Right lung (tissue), 5 donors: ENCODE measurements around the gene VANGL1. TPM values are rescaled to one million over a fixed set of nuclear protein-coding genes. Genes with fewer than 3 reads are reported as not detected.

Experiments
- DNase-seq, 2 donors: peaks; one replicate each; pipeline ENCODE4 v3.0.0-alpha.2; 2013
- polyA plus RNA-seq, 5 donors: library from polyadenylated mRNA; unstranded; fragments of 120-200 nt; gene quantifications; one replicate each; pipeline versions ENCODE4 v1.2.1 to v1.2.3, GENCODE V29; 2013; ENCODE audit warnings: inconsistent platforms in 1 of 5, low replicate concordance in 1 of 5; ENCODE audit not compliant: insufficient read length in 5 of 5, insufficient read depth in 1 of 5

Gene VANGL1
- polyA plus RNA-seq, 5 donors = 12.8 to 18.1 (median 14.1) TPM

DNA sequence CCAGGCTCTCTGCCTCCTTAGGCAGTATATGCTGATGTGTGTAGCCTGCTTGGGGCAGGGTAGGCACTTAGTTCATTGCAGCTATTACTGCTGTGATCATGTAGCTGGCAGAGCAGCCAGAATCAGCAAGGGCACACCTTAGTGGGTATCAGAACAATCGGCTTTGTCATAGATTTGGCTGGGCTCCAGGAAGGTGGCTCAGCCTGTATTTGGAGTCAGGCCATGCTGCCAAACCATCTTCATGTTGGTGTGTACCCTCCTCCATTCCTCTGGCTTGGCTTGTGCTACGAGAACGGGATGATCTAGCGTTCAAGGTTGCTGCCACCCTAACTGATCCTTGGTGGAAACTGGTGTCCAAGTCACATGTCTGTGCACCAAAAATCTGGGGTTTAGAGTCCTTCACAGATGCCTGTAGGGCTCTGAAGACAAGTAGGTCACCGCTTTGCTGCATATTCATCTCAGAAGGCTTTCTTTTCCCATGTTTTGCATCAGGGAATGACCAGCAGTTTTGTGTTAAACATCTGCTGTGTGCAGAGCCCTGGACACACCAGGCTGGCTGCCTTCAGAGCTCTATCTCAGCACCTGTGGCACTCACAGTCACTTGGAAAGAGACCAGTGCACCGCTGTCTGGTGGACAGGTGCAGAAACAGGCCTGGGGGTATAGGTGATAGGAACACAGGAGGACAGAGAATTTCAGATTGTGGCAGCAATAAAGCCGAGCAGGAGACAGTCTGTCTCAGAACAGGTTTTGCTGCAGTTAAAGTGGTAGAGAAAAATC is 23.7 kb downstream of the VANGL1 start:
- DNase-seq = no peak

DNA sequence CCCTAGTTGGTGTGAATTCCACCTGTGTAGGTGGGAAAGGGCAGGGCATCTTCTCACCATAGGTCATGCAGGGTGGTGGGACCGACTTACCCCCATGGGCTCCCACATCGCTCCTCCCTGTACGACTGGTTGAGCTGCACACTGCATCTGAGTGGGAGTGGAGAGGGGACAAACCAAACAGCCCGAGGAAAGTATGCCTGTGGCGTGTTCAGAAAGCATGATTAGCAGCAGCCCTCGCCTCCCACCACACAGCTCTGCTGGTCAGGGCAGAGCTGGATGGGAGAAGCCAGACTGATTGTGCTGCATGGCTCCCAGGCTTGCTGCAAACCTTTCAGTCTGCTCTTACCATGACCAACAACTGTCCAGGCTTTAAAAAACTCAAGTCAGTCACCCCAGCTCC is 24.4 kb downstream of the VANGL1 start:
- DNase-seq = no peak

DNA sequence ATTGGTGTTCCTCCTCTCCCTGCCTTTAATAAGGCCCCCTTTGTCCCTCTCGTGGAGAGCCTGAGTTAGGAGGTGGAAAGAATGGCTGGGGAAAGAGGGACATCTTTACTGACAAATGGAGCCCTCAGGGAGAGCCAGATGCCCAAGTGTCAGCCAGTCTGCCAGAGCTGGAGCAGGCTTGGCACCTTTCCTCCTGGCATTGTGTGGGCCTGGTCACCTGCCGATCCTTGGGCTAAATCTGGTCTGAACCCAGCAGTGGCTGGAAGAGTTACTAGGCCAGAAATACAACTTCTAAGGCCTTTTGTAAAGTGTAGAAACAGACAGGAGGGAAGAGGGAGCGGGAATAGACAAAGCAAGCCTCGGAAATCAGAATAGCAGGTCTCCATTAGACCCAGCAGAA is 24.9 kb downstream of the VANGL1 start:
- DNase-seq = no peak

- DNase-seq = no peak
Measured at GRCh38 chr1:115668579-115668978, 26.8 kb downstream of the VANGL1 start.

- no peak for DNase-seq
Measured at GRCh38 chr1:115669002-115669673, 27.4 kb downstream of the VANGL1 start.

- DNase-seq = no peak
Measured at GRCh38 chr1:115669886-115670285, 28.1 kb downstream of the VANGL1 start.

DNA sequence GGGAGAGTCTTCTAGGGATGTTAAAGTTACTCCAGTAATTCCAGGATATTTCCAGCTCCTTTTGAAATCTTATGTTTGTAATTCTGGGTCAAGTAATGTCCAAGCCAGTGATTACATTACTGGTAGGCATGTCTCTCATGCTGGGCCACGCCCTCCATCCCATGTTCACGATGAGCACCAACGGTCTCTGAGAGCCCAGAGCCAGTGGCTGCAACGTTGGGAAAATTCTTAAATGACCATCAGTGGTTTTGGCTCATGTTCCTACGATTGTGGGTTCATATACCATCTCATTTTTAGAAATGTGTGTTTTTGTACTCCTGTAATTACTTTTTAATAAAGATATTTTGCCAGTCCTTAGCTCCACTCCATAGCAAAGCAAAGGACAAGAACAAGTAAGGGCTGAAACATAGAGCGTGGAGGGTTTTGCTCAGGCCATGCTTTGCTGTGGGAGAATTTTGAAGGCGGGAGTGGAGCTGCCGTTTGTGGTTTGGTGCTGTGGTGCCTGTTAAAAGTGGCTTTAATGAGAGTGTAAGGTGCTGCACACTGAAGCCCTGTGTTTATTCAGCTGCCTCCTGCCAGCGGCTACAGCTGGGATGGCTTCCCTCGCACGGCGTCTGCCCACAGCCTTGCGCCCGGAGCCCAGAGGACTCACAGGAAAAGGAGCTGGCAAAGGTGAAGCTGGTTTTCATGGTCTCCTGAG is 28.9 kb downstream of the VANGL1 start:
- no peak for DNase-seq

DNA sequence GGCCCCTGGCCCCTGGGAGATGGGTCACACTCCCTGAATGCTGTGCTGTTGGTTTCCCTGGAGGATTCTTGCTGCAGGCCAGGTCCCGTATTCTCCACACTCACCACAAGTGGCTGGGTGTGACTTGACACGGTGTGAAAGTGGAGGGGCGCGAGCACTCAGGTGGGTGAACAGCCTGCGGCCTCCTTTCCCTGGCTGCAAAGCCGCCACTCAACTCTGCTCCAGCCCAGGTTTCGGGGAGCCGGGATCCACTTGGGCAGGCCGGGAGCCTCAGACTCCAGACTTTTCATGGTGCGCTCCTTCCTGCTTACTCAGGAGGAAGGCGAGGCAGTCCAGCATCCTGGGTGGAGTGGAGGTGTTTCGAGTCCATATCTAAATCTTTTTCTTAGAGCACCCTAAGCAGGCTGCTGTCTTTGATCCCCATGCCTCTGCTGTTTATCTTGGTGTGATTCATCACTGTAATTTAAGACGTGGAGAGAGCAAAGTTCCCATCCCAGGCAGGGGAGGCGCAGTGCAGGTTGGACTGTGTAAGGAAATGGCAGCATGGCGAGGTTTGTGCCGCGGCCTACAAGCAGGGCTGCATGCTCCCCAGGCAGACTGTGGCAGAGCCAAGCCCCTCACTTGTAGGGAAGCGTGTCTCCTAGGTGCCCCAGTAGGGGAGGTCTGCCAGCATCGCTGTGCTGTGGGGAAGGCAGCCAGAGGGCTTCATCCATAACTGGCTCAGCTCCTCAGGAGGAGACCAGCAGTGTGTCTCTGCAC is 29.6 kb downstream of the VANGL1 start:
- no peak for DNase-seq

GRCh38 chr1:115672224-115673009 is 30.6 kb downstream of the VANGL1 start:
- DNase-seq = no peak

DNA sequence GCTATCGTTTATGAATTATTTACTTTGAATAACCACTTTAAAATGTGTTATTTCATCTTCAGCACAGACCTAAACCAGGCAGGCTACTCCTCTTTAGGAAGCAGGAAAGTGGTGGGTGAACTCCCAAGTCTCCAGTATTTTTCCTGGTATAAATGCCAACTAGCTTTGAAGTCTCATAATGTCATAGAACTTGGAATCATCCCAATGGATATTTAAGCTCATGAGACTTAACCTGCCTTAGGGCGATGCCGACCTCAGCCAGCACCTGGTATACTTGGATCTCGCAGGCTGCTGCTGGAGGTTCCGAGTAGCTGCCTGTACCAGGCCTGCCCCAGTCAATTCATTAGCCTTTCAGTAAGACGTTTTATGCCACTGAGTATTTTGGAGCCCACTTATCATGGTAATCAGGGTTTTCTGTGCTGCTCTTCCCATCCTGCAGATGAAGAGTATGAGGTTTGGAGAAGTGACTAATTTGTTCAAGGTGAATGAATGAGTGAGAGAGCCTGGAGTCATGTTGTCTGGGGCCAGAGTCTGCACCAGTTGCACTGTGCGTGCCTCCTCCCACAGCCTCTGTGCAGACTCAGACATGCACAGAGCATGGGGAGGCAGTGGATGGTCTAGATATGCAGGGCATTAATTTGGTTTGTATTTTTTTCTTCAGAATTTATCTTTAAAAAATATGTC is 34.9 kb downstream of the VANGL1 start:
- no peak for DNase-seq

- DNase-seq = no peak
Measured at GRCh38 chr1:115677182-115677555, 35.4 kb downstream of the VANGL1 start.

DNA sequence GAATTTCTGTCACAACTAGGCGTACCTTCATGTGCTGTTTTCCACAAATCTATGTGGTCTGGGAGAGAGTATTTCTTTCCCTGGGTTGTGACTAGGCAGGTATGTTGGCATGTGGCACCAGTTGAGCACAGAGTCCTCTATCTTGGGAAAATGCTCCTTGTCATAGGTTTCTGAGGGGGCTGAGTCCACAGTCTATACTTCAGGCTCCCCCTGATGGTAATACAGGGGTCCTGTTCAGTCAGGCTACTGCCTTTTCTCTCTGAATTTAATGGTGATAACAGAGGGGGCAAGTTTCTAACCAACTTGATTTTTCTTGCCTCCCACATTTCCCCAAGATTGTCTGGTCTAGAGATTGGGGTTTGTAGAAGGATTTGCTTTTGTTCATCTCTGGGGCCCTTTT is 35.8 kb downstream of the VANGL1 start:
- DNase-seq = no peak

GRCh38 chr1:115678141-115678540 is 36.4 kb downstream of the VANGL1 start:
- no peak for DNase-seq

DNA sequence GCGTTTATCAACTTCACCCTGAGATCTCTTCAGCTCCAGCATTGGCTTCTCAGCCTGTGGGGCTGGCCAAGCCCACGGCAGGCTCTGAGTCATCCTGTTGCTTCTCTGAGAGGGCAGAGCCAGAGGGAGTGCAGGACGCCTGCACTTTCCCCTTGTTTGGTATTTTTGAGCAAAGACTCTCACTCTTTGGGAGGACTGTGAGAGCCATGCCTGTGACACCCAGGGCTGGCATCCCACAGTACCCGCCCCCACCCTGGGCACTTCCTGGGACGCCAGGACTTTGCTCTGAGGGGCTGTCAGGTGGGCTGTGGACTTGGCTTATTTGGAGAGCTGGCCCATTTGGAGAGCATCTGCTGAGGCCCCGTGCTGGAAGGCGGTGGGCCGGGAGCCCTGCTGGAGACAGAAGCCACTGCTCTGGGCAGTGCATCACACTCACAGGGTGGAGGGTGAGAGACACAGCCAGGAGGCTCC is 37.4 kb downstream of the VANGL1 start:
- DNase-seq = no peak

GRCh38 chr1:115680730-115681111 is 39.0 kb downstream of the VANGL1 start:
- DNase-seq = no peak

- DNase-seq = no peak
Measured at GRCh38 chr1:115682792-115683191, 41.0 kb downstream of the VANGL1 start.

DNA sequence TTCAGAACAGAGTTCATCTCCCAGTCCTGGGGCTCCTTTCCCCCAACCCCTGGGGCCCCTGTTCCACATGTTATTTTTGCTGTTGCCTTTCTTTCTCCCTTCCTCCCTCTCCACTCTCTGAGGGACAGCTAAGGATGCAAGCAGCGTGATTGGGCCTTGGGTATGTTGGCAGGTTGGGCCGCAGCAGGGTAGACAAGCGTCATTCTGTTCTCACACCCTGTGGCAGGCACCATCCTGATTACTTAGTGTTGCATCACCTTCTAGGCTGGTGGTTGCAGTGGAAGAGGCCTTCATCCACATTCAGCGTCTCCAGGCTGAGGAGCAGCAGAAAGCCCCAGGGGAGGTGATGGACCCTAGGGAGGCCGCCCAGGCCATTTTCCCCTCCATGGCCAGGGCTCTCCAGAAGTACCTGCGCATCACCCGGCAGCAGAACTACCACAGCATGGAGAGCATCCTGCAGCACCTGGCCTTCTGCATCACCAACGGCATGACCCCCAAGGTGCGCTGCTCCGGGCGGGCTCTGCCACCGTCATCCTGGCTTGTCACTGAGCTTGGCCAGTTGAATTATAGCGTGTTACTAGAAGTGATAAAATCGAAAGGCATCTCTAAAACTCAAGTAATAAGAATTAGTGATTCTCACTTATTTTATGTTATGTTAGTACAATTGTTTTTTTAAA is 43.4 kb downstream of the VANGL1 start:
- no peak for DNase-seq

- no peak for DNase-seq
Measured at GRCh38 chr1:115687744-115688143, 46.0 kb downstream of the VANGL1 start.

GRCh38 chr1:115690972-115691371 is 49.2 kb downstream of the VANGL1 start:
- DNase-seq = no peak

DNA sequence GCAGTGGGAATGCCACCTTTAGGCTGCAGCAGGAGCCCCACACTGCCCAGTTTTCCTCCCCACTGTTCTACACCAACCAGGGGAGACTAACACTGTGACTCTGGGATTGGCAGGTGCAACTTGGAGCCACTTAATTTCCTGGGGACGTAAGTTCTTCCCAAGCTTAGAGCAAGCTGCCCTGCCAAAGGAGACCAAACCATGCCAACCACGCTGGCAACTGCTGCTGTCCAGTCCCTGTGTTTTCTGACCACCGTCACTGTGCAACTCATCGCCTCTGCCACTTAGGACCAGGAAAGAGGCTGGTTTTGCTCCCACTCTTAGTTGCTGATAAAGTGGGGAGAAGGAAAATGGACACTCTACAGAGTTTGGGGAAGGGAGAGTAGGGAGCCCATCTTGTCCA is 50.5 kb downstream of the VANGL1 start:
- no peak for DNase-seq
